Lung (tissue), 12 donors: ENCODE data around the gene PLEKHA6. TPM values are rescaled to one million over a fixed set of nuclear protein-coding genes. Genes with fewer than 3 reads are reported as not detected.
A peak's percentile ranks its signal among the peaks of the same experiment; 100 is the strongest.

Experiments
- ATAC-seq: fragments of 200-7000 bp; cut with Tn5 transposase; one replicate; pipeline ENCODE4 v1.9.1; 2020; ENCODE audit warnings: moderate number of reproducible peaks; ENCODE audit not compliant: insufficient read depth, low FRiP score
- DNase-seq, 3 donors: peaks; one replicate each; pipeline ENCODE4 v3.0.0-alpha.2; 2013 to 2017
- H3K27ac ChIP-seq, 2 donors: one replicate each; pipeline ENCODE4 v1.5.1; 2013; ENCODE audit warnings: mild to moderate bottlenecking in 2 of 2, moderate library complexity in 2 of 2, control low read depth in 1 of 2, inconsistent platforms in 1 of 2, low read depth in 1 of 2, low read length in 1 of 2
- H3K27me3 ChIP-seq, 3 donors: one replicate each; pipeline ENCODE4 v1.5.1; 2013; ENCODE audit warnings: low read length in 2 of 3; ENCODE audit not compliant: control insufficient read depth in 3 of 3, insufficient read depth in 3 of 3
- H3K36me3 ChIP-seq, 4 donors: one replicate each; pipeline ENCODE4 v1.5.1; 2013; ENCODE audit warnings: low read length in 4 of 4, mild to moderate bottlenecking in 1 of 4, moderate library complexity in 1 of 4; ENCODE audit not compliant: control insufficient read depth in 4 of 4, insufficient read depth in 4 of 4
- H3K4me1 ChIP-seq, 5 donors: one replicate each; pipeline ENCODE4 v1.5.1; 2013; ENCODE audit warnings: low read length in 5 of 5, mild to moderate bottlenecking in 2 of 5, moderate library complexity in 1 of 5; ENCODE audit not compliant: control insufficient read depth in 5 of 5, insufficient read depth in 5 of 5
- H3K4me3 ChIP-seq: one replicate; pipeline ENCODE4 v1.5.1; 2013; ENCODE audit warnings: mild to moderate bottlenecking, control low read depth, moderate library complexity
- H3K9ac ChIP-seq, 2 donors: one replicate each; pipeline ENCODE4 v1.5.1; 2013; ENCODE audit warnings: low read length in 2 of 2, control low read depth in 1 of 2; ENCODE audit not compliant: insufficient read depth in 1 of 2
- H3K9me3 ChIP-seq, 4 donors: one replicate each; pipeline ENCODE4 v1.5.1; 2013; ENCODE audit warnings: low read length in 3 of 4, mild to moderate bottlenecking in 1 of 4, moderate library complexity in 1 of 4; ENCODE audit not compliant: control insufficient read depth in 4 of 4, insufficient read depth in 3 of 4
- CTCF ChIP-seq: IDR thresholded peaks from 2 replicates; pipeline ENCODE4 v1.5.1; 2012; ENCODE audit warnings: mild to moderate bottlenecking; ENCODE audit errors: control extremely low read depth, extremely low read depth
- WGBS, 2 donors: extraction: QIAGEN DNeasy Blood & Tissue Kit; methylation state at CpG; one replicate each; pipeline ENCODE4 v1.1.7; 2013; 5-methylcytosine and 5-hydroxymethylcytosine counted together
- polyA plus RNA-seq, 2 donors: library from polyadenylated mRNA; stranded (reverse); fragments of 200-250 nt; gene quantifications; one replicate each; pipeline ENCODE4 v1.2.1, GENCODE V29; 2013
- total RNA-seq, 2 donors: library from RNA; depleted of rRNA in 1 of 2; stranded (reverse); fragments of >200 nt in 1 of 2; gene quantifications; one replicate each; pipeline ENCODE4 v1.2.1, GENCODE V29; 2014 to 2021
- donor health status: control.
- donor health status: control.
- donor health status: Bipolar disorder and iron deficiency.
- donor health status: healthy.
- donor health status: DM: yes; HTN: yes; CAD: no.

PLEKHA6 gene
- total and polyA plus RNA-seq, 4 donors = 0.88 to 10.5 (median 3.3) TPM

GRCh38 chr1:204191456-204191855 lies 168.3 kb downstream of the PLEKHA6 start:
- TF ChIP-seq CTCF = no peak
- no peak for DNase-seq
- no peak overlapping the region for H3K27ac ChIP-seq
- H3K4me3 ChIP-seq = no peak overlapping the region
- ATAC-seq = no peak
- no peak overlapping the region for H3K9ac ChIP-seq
- H3K36me3 ChIP-seq = no peaks in the 10 kb centered on the region
- 84 to 94% methylated on average over 7 of the region's 7 CpGs for WGBS, 2 donors
- H3K9me3 ChIP-seq = peaks cover 0 to 6% (median 0%) of the 10 kb centered on the region in 4 donors
- H3K27me3 ChIP-seq = peaks cover 0 to 22% (median 19%) of the 10 kb centered on the region in 3 donors
- H3K4me1 ChIP-seq = peaks cover 0 to 20% (median 5%) of the 10 kb centered on the region in 5 donors

GRCh38 chr1:204190212-204191211 lies 169.2 kb downstream of the PLEKHA6 start:
- no peak overlapping the region for H3K9ac ChIP-seq
- H3K4me1 ChIP-seq = peaks cover 0 to 18% (median 5%) of the 10 kb centered on the region in 5 donors
- WGBS, 2 donors = 11 to 16% methylated on average over 42 to 44 of the region's 44 CpGs
- no peak overlapping the region for H3K27ac ChIP-seq
- peak; percentile 41 to 87 (median 63) for DNase-seq
- peaks cover 0 to 22% (median 18%) of the 10 kb centered on the region in 3 donors for H3K27me3 ChIP-seq
- no peak overlapping the region for H3K4me3 ChIP-seq
- no peaks in the 10 kb centered on the region for H3K36me3 ChIP-seq
- ATAC-seq = no peak
- H3K9me3 ChIP-seq = peaks cover 0 to 5% (median 0%) of the 10 kb centered on the region in 4 donors
- no peak for TF ChIP-seq CTCF

- Histone ChIP-seq H3K9me3 (no peaks in the 10 kb centered on the region), H3K4me3 (no peak overlapping the region), H3K36me3 (no peaks in the 10 kb centered on the region), H3K27ac (no peak overlapping the region), H3K27me3 (peaks cover 0 to 22% (median 11%) of the 10 kb centered on the region in 3 donors), H3K9ac (no peak overlapping the region), H3K4me1 (peaks cover 0 to 6% (median 5%) of the 10 kb centered on the region in 5 donors)
- ATAC-seq = no peak
- 68 to 70% methylated on average over 11 of the region's 11 CpGs for WGBS, 2 donors
- no peak for TF ChIP-seq CTCF
- DNase-seq = no peak
Measured at GRCh38 chr1:204188959-204189639, 170.6 kb downstream of the PLEKHA6 start.
